IPS-18a (cell line): ENCODE data around the gene ZNRF1.
"Not testable (repeated sequence)": the region's sequence is repeated elsewhere in the genome, so short reads cannot be mapped to it uniquely, and the experiment has no call there.

Source experiments
- H3K27ac ChIP-seq: one replicate; pipeline ENCODE4 v1.5.1; 2013; ENCODE audit warnings: low read length
- H3K27me3 ChIP-seq: one replicate; pipeline ENCODE4 v1.6.1; 2013; ENCODE audit warnings: mild to moderate bottlenecking, low read length; ENCODE audit not compliant: control insufficient read depth, insufficient read depth
- H3K36me3 ChIP-seq: one replicate; pipeline ENCODE4 v1.6.1; 2013; ENCODE audit warnings: low read depth, low read length; ENCODE audit not compliant: control insufficient read depth
- H3K4me1 ChIP-seq: one replicate; pipeline ENCODE4 v1.6.1; 2013; ENCODE audit warnings: low read depth, low read length; ENCODE audit not compliant: control insufficient read depth
- H3K4me3 ChIP-seq: one replicate; pipeline ENCODE4 v1.5.1; 2013; ENCODE audit warnings: low read length
- H3K9ac ChIP-seq: one replicate; pipeline ENCODE4 v1.6.1; 2013; ENCODE audit warnings: mild to moderate bottlenecking, low read length, moderate library complexity
- H3K9me3 ChIP-seq: one replicate; pipeline ENCODE4 v1.6.1; 2013; ENCODE audit warnings: low read depth, low read length; ENCODE audit not compliant: control insufficient read depth

The ZNRF1 gene

DNA sequence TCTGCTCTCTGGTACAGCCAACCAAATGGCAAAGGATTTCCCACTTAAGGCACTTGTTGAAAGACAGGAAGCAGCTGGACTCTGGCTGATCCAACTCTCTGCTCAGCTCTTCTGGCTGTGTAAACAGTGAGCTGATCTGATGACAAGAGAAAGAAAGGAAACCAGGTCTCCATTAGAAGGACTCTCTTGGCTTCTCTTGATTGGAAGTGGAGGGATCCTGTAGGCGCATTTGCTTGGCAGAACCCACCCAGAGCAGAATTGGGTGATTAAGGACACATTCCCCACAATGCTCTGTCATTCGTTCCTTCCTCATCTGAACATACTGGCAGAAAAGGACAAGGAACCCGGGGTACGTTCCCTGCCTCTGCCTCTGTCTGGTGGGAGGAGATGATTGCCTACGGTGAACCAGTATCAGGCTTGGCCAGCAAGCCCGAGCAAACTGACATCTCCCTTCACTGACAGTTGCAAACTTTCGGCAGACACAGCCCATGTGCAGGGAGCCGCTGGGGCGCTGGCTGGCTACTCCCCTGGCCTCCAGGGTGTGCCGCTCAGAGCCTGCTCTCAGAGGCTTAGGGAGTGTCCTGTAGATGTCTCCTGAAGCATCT, 88.7 kb downstream of the ZNRF1 start:
- H3K9ac ChIP-seq, result no peak overlapping the region
- H3K4me3 ChIP-seq, result no peak overlapping the region
- no peaks in the 10 kb centered on the region for H3K27me3 ChIP-seq
- H3K27ac ChIP-seq, result no peak overlapping the region
- peaks cover 19% of the 10 kb centered on the region for H3K4me1 ChIP-seq
- no peaks in the 10 kb centered on the region for H3K9me3 ChIP-seq
- H3K36me3 ChIP-seq, result no peaks in the 10 kb centered on the region

DNA sequence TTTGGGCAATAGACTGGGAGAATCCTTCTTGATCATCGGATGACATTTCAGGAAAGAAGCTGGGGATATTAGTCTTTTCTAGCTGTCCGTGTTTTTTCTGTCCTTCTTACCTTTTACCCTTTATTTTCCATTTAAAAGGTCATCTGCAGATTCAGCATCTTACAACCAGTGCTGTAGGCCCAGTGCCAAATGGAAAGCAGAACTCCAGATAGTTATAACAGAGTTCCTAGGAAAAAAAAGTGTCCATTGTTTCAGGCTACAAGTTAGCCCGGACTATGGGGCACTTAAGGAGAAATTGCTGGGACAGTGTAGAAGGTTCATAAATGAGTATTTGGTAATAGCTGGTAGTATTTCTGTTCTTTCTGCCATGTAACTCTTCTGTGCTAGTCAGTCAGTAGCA, 89.4 kb downstream of the ZNRF1 start:
- Histone ChIP-seq H3K4me3 (no peak overlapping the region), H3K9ac (no peak overlapping the region), H3K4me1 (peaks cover 22% of the 10 kb centered on the region), H3K36me3 (no peaks in the 10 kb centered on the region), H3K9me3 (no peaks in the 10 kb centered on the region), H3K27ac (no peak overlapping the region), H3K27me3 (no peaks in the 10 kb centered on the region)

DNA sequence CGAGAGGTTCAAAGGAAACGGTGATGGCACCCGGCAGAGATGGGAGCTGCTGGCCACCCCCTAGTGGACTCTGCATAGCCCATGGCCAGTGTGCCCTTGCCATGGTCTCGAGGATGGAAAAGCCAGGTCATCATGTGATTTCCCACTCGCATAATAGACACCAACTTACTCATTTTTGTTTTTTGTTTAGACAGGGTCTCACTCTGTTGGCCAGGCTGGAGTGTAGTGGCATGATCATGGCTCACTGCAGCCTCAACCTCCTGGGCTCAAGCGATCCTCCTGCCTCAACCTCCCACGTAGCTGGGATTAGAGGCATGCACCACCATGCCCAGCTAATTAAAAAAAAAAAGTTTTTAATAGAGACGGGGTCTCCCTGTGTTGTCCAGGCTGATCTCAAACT, 90.1 kb downstream of the ZNRF1 start:
- Histone ChIP-seq H3K36me3 (no peaks in the 10 kb centered on the region), H3K27me3 (no peaks in the 10 kb centered on the region), H3K9me3 (no peaks in the 10 kb centered on the region), H3K4me1 (peaks cover 19% of the 10 kb centered on the region), H3K4me3 (no peak overlapping the region), H3K27ac (no peak overlapping the region), H3K9ac (no peak overlapping the region)

DNA sequence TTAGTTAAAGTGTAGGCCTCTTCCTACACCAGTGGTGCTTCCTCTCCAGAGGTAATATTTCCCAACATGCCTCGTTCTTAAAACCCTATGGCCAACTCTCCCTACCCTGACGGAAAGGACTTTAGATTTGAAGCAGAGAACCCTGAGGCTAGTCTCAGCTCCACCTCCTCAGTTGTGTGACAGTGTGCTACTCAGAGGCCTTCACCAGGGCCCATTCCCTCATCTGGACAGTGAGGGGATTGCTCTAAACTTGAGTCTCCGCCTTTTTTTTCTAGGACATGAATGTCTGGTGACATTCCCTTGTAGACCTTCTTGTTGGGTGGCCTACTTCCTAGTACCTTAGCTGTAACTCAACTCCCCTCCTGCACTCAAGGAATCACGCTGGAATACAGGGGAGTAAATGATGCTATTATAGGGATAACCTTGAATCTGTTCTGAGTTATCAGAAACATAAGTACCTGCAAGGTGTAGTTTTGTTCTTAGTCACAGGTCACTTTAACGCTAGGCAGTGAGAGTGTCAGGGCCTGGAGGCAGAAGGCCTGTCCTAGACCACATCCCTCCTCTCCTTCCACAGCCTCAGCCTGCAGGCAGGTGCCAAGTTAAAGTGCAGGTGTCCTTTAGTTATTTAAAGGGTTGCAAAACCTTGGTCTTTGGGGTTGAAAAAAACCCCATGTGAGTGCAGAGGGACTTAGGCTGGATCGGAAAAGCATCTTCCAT, 90.8 kb downstream of the ZNRF1 start:
- Histone ChIP-seq H3K9me3 (no peaks in the 10 kb centered on the region), H3K9ac (no peak overlapping the region), H3K27me3 (no peaks in the 10 kb centered on the region), H3K27ac (no peak overlapping the region), H3K4me1 (peaks cover 14% of the 10 kb centered on the region), H3K4me3 (no peak overlapping the region), H3K36me3 (no peaks in the 10 kb centered on the region)

DNA sequence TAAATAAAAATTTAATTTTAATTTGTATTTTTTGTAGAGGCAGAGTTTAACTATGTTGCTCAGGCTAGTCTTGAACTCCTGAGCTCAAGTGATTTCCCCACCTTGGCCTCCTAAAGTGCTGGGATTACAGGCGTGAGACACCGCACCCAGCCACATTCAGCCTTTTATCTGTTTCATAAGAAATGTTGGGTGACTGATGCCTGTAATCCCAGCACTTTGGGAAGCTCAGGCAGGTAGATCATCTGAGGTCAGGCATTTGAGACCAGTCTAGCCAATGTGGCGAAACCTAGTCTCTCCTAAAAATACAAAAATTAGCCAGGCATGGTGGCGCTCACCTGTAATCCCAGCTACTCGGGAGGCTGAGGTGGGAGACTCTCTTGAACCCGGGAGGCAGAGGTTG, 92.1 kb downstream of the ZNRF1 start:
- H3K27ac ChIP-seq, H3K4me3 ChIP-seq, H3K27me3 ChIP-seq, H3K9ac ChIP-seq, H3K9me3 ChIP-seq, H3K36me3 ChIP-seq: not testable (repeated sequence)
- H3K4me1 ChIP-seq, result peaks cover 16% of the 10 kb centered on the region

DNA sequence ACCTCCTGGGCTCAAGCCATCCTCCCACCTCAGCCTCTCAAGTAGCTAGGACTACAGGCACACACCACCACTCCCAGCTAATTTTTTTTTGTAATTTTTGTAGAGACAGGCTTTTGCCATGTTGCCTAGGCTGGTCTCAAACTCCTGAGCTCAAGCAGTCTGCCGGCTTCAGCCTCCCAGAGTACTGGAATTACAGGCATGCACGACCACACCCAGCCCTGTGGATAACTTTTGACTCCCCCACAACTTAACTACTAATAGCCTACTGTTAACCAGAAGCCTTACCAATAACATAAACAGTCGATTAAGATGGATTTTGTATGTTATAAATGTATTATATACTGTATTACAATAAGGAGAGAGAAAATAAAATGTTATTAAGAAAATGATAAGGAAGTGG, 92.8 kb downstream of the ZNRF1 start:
- H3K27ac ChIP-seq, result not testable (repeated sequence)

DNA sequence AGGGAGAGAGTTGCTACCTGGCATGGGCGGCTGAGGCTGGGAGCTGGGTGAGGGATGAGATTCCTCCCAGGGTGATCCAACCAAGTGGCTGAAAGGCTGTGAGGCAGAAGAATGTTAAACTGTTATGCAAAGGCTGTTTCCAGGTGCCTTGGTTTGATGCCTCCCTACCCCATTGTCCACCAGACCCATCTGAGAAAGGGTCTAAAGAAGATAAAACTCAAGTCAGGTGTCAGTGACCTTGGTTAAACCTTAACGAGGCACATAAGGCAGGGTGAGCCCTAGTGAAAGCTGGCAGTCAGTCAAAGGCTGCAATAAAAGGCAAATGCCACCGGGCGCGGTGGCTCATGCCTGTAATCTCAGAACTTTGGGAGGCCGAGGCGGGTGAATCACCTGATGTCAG, 94.0 kb downstream of the ZNRF1 start:
- Histone ChIP-seq H3K9me3 (no peaks in the 10 kb centered on the region), H3K4me3 (no peak overlapping the region), H3K27ac (no peak overlapping the region), H3K36me3 (no peaks in the 10 kb centered on the region), H3K9ac (no peak overlapping the region), H3K4me1 (peaks cover 23% of the 10 kb centered on the region), H3K27me3 (no peaks in the 10 kb centered on the region)

More for the DNA sequence above, 92.8 kb downstream of the ZNRF1 start:
- not testable (repeated sequence) for H3K4me3 ChIP-seq, H3K27me3 ChIP-seq, H3K36me3 ChIP-seq, H3K9me3 ChIP-seq, H3K9ac ChIP-seq
- H3K4me1 ChIP-seq, result peaks cover 23% of the 10 kb centered on the region

DNA sequence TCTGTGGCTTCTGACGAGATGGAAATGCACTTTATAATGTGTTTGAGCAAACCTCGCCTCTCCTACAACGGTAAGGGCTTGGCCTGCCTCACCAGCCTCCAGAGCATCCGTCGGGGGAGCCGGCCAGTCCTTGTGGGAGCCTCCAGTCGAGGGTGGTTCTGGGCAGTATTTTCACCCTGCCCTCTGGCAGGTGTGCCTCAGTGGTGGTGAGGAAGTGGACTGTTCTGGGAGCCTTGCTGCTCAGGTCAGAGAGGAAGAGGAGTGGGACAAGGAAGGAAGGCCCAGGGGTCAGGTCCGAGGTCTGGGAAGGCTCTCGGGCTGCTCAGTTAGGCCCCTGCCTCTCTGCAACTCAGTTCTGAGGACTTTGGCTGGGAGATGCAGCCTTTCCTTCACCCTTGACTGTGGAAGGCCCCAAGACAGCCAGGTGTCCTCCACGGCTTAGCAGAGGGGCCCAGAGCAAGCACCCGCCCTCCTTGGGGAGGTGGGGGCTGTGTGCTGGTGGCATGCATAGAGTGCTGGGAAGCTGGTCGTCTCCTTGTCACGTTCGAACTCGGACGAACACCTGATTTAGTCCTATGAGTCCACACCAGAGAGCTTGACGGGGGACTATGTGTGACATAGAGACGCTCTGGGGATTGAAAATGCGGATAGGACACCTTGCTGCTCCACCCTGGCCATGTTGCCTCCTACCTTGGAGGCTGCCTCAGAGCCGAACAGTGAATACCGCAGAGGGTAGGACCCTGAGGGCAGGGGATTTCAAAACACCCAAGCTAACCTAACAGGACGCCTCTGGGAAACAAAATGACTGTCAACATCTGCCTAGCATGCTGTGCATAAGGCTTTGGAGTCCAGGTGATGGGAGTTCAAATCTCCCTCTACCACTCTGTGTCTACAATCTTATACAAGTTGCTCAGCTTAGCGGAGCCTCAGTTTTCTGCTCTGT, 95.0 kb downstream of the ZNRF1 start:
- no peak overlapping the region for H3K9ac ChIP-seq
- H3K27me3 ChIP-seq, result no peaks in the 10 kb centered on the region
- H3K9me3 ChIP-seq, result no peaks in the 10 kb centered on the region
- no peaks in the 10 kb centered on the region for H3K36me3 ChIP-seq
- H3K4me1 ChIP-seq, result peaks cover 34% of the 10 kb centered on the region
- no peak overlapping the region for H3K27ac ChIP-seq
- H3K4me3 ChIP-seq, result no peak overlapping the region

DNA sequence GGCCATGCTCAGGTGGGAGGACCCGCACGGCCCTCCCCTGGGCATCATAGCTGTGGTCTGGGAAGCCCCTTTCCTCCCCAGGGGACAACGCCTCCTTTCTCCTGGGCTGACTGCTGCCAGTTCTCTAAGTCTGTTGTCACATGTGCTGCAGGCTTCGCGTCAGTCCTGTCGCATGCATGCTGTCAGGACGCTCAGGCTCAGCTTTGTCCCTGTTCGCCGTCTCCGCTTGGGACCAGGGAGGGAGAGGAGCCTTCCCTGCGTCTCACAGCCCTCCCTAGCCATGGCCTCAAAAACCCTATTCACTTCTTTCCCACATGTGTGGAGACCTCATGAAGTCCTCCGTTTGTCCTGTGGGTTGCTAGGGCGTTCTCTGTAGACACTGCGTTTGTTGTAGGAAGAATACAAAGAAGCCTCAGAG, 96.4 kb downstream of the ZNRF1 start:
- Histone ChIP-seq H3K9me3 (no peaks in the 10 kb centered on the region), H3K27me3 (no peaks in the 10 kb centered on the region), H3K36me3 (no peaks in the 10 kb centered on the region), H3K27ac (no peak overlapping the region), H3K4me3 (no peak overlapping the region), H3K4me1 (peaks cover 47% of the 10 kb centered on the region), H3K9ac (no peak overlapping the region)

DNA sequence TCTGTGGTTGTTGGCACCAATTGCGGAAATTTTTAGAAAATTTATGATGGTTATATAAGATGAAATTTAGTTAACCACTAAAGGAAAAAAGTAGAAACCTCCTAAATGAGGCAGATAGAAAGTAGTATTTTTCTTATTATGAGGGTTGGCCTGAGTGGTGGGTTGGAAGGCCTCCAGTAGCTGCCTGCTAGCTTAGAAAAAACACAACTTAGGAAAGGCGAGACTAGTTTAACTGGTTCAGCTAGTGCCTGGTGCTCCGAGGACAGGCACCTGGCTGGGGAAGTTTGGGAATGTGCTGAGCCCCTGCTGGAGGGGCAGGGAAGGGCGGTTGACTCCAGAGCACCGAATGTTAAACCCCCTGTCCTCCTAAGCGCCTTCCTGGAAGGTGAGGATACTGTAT, 97.8 kb downstream of the ZNRF1 start:
- H3K9me3 ChIP-seq, result no peaks in the 10 kb centered on the region
- no peaks in the 10 kb centered on the region for H3K36me3 ChIP-seq
- no peak overlapping the region for H3K9ac ChIP-seq
- H3K4me1 ChIP-seq, result peaks cover 51% of the 10 kb centered on the region
- peak overlapping the region; percentile 15 for H3K4me3 ChIP-seq
- no peak overlapping the region for H3K27ac ChIP-seq
- no peaks in the 10 kb centered on the region for H3K27me3 ChIP-seq

DNA sequence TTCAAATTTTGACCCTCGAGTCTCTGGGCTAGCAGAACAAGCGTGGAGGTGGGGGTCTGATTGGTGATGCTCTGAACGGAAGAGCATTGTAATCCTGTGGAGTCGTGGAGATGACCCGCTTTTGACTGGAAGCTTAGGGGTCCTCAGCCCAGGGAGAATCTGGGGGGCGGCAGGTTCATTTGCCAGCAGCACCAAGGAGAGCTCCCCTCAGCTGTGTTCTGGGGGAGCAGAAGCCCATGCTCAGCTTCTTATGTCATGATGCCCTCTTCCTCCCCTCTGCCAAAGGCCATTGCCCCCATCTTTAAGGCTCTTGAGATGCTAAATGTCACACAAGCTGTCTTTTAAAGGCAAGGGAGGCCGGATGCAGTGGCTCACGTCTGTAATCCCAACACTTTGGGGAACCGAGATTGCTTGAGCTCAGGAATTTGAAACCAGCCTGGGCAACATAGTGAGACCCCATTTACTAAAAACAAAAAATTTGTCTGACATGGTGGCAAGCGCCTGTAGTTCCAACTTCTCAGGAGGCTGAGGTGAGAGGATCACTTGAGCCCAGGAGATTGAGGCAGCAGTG, 98.5 kb downstream of the ZNRF1 start:
- Histone ChIP-seq H3K9me3 (no peaks in the 10 kb centered on the region), H3K27ac (no peak overlapping the region), H3K4me1 (peaks cover 50% of the 10 kb centered on the region), H3K36me3 (no peaks in the 10 kb centered on the region), H3K9ac (no peak overlapping the region), H3K4me3 (no peak overlapping the region), H3K27me3 (no peaks in the 10 kb centered on the region)
